Measurements from ENCODE around the gene HDAC1.
"Not testable (repeated sequence)": the region's sequence is repeated elsewhere in the genome, so short reads cannot be mapped to it uniquely, and the experiment has no call there.

HDAC1 gene

DNA sequence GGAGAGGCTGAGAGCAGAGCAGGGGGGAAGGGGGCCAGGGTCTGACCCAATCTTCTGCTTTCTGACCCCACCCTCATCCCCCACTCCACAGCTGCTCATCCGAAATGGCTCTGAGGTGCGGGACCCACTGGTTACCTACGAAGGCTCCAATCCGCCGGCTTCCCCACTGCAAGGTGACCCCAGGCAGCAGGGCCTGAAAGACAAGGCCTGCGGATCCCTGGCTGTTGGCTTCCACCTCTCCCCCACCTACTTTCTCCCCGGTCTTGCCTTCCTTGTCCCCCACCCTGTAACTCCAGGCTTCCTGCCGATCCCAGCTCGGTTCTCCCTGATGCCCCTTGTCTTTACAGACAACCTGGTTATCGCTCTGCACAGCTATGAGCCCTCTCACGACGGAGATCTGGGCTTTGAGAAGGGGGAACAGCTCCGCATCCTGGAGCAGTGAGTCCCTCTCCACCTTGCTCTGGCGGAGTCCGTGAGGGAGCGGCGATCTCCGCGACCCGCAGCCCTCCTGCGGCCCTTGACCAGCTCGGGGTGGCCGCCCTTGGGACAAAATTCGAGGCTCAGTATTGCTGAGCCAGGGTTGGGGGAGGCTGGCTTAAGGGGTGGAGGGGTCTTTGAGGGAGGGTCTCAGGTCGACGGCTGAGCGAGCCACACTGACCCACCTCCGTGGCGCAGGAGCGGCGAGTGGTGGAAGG, 17.1 kb upstream of the HDAC1 start:
- no peak for DNase-seq (ENCODE audit: low read depth, low spot score)

DNA sequence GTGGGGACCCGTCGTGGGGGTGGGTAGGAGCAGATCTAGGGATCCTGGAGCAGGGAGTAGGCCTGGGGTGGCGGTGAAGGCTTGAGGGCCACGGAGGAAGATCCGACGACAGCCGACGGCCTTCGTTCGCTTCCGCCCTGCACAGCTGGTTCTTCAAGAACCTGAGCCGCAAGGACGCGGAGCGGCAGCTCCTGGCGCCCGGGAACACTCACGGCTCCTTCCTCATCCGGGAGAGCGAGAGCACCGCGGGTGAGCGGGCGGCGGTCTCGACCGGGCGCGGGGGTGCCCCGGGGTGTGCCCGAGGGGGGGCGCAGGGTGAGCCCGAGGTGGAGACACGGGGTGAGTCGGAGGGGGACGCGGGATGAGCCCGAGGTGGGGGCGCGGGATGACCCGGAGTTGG, 16.5 kb upstream of the HDAC1 start:
- peak; percentile 27 for DNase-seq (ENCODE audit: low read depth, low spot score)

DNA sequence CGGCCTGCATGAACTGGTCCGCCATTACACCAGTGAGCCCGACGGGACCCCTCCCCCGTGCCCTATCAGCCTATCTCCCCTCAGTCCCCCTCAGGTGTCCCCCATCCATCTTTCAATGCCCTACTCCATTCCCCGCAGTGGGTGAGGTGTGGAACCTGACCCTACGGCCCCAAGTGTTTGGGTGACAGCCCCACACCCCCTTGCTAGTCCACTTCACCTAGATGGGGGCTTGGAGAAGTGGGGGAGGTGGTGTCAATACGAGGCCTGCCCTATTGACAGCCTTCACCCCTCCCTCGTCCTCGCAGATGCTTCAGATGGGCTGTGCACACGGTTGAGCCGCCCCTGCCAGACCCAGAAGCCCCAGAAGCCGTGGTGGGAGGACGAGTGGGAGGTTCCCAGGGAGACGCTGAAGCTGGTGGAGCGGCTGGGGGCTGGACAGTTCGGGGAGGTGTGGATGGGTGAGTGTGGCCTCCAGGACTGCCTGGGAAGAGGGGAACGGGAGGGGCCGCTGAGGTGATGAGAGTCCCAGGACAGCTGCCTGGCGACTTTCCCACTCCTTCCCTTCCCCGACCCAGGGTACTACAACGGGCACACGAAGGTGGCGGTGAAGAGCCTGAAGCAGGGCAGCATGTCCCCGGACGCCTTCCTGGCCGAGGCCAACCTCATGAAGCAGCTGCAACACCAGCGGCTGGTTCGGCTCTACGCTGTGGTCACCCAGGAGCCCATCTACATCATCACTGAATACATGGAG, 15.7 kb upstream of the HDAC1 start:
- DNase-seq (ENCODE audit: low read depth, low spot score), result no peak

DNA sequence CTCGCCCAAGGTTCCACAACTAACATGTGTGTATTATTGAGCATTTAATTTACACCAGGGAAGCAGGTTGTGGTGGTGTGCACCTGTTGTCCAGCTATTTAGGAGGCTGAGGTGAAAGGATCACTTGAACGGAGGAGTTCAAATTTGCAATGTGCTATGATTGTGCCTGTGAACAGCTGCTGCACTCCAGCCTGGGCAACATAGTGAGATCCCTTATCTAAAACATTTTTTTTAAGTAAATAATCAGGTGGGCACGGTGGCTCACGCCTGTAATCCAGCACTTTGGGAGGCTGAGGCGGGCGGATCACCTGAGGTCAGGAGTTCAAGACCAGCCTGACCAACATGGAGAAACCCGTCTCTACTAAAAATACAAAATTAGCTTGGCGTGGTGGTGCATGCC, 7.1 kb upstream of the HDAC1 start:
- not testable (repeated sequence) for DNase-seq (ENCODE audit: low read depth, low spot score)

DNA sequence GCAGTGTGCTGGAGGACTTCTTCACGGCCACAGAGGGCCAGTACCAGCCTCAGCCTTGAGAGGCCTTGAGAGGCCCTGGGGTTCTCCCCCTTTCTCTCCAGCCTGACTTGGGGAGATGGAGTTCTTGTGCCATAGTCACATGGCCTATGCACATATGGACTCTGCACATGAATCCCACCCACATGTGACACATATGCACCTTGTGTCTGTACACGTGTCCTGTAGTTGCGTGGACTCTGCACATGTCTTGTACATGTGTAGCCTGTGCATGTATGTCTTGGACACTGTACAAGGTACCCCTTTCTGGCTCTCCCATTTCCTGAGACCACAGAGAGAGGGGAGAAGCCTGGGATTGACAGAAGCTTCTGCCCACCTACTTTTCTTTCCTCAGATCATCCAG, 6.2 kb upstream of the HDAC1 start:
- DNase-seq (ENCODE audit: low read depth, low spot score), result no peak

DNA sequence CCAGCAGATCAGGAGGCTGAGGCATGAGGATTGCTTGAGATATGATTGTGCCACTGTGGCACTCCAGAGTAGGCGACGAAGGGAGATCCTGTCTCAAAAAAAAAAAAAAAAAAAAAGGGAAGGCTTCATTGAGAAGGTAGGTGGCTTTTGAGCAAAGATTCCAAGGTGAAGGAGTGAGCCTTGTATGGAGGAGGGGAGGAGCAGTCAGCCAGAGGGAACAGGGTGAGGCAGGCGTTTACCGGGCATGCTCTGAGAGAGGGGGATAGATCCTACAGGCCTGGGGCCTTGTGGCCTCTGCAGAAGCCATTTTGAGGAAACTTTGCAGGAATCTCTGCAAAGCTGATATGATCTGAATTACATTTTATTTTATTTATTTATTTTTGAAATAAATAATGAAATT, 5.1 kb upstream of the HDAC1 start:
- DNase-seq (ENCODE audit: low read depth, low spot score), result no peak

DNA sequence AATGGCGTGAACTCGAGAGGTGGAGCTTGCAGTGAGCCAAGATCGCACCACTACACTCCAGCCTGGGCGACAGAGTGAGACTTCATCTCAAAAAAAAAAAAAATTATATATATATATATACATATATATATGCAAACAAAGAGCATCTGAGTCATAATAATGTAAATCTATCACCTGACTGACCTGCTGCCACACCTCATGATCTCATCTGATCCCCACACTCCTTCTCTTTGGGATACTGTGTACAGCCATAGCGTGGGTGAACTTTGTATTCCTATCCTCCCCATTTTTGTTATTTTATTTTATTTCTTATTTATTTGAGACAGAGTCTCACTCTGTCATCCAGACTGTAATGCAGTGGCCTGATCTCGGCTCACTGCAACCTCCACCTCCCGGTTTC, 2.6 kb upstream of the HDAC1 start:
- no peak for DNase-seq (ENCODE audit: low read depth, low spot score)

DNA sequence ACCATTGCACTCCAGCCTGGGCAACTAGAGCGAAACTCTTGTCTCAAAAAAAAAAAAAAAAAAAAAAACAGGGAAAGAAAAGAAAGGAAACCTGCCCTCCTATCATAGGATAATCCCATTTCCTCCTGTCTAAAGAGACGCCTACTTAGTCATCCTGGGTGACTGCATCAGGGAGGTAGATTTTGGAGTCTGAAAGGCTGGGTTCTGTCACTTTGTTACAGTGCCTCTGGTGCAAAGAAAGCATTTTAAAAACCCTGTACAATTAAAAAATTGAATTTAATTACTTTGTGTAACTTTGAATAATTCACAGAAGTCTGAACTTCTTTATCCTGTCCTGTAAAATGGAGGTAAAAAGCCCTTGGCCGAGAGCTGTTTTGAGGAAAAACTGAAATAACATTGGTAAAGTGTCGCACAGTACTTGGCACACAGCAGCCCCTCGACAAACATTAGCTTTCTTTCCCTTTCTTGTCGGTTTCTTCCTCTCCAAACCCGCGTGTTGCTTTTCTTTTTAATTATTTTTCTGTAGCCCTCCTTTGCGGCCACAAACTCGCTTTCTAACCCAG, 657 bp upstream of the HDAC1 start:
- peak; percentile 29 for DNase-seq (ENCODE audit: low read depth, low spot score)

DNA sequence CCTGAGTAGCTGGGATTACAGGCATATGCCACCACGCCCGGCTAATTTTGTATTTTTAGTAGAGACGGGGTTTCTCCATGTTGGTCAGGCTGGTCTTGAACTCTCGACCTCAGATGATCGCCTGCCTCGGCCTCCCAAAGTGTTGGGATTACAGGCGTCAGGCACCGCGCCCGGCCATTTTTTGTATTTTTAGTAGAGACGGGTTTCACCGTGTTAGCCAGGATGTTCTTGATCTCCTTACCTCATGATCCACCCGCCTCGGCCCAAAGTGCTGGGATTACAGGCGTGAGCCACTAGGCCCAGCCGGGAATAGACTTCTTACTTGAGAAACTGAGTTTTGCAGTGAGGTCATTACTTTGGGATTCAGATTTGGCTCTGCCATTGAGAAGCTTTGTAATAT, 6.3 kb downstream of the HDAC1 start:
- not testable (repeated sequence) for DNase-seq (ENCODE audit: low read depth, low spot score)

DNA sequence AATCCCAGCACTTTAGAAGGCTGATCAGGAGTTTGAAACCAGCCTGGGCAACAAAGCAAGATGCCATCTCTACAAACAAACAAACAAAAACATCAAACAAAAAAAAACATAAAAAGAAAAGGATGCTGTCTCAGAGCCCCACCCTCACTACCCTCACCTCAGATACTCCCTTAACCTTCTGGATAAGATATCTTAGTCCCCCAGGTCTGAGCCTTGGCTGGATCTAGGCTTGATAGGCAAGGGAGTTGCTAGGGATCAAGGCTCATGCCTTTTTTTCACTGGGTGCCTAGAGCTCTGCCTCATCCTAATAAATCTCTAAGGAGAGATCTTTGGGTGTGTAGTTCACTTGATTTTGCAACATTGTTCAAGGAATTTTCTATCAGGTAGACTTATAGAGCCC, 7.4 kb downstream of the HDAC1 start:
- no peak for DNase-seq (ENCODE audit: low read depth, low spot score)

DNA sequence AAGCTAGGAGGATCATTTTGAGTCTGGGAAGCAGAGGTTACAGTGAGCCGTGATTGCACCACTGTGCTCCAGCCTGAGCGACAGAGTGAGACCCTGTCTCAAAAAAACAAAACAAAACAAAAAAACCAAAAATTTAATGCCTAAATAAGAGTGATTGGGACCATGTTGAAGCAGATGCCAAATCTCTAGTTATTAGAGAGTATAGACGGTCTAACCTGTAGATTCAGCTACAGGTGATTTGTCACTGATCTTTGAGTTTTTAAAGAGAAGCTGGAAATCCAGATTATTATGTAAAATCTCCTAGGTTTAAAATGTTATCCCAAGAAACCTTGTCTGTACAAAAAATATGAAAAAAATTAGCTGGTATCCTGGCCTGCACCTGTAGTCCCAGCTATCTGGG, 11.5 kb downstream of the HDAC1 start:
- DNase-seq (ENCODE audit: low read depth, low spot score), result no peak

DNA sequence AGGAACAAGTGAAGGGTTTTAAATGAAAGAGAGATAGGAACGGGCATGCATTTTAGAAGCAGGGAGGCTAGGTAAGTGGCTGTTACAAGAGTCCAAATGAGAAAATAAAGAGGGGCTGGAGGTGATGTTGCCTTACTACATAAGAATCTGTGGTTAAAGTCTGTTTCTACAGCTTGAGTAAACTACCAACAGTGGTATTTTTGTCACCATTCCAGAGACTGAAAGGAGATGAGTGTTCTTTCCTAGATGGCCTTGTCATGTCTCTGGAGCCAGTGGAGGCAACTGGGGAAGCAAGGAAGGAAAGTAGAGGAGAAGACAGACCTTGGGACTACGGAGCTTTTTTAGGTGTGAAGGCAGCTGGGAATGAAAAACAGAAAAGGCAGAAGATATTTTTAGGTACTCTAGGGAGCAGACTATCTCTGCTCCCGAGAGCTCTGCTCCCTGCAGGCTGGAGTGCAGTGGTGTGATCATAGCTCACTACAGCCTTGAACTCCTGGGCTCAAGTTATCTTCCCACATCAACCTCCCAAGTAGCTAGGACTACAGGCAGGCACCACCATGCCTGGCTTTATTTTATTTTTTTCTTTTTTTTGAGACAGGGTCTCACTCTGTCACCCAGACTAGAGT, 12.2 kb downstream of the HDAC1 start:
- peak; percentile 37 for DNase-seq (ENCODE audit: low read depth, low spot score)

DNA sequence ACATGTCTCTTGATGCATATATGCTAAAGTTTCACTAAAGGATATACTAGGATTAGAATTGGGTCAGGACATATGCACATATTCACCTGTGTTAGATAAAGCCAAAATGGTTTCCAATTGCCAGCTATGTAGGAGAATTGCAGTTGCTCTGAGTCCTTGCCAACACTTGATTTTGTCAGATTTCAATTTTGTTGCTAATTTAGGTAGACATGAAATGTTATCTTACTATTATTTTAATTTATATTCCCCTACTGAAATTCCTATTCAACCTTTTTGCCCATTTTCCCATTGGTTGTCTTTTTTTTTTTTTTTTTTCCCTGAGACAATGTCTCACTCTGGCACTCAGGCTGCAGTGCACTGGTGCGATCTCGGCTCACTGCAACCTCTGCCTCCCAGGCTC, 13.4 kb downstream of the HDAC1 start:
- DNase-seq (ENCODE audit: low read depth, low spot score), result no peak

DNA sequence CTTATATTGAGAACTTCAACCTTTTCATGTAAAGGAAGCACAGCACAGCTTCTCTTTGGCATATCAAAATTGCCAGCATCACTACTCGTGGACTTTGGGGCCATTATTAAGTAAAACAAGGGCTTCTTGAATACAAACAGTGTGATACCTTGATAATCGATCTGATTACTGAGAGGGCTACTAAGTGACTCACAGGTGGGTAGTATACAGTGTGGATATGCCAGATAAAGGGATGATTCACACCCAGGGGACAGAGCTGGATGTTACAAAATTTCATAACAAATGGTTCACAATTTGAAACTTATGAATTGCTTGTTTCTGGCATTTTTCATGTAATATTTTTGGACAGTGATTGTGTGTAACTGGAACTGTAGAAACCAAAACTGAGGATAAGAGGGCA, 15.4 kb downstream of the HDAC1 start:
- no peak for DNase-seq (ENCODE audit: low read depth, low spot score)

DNA sequence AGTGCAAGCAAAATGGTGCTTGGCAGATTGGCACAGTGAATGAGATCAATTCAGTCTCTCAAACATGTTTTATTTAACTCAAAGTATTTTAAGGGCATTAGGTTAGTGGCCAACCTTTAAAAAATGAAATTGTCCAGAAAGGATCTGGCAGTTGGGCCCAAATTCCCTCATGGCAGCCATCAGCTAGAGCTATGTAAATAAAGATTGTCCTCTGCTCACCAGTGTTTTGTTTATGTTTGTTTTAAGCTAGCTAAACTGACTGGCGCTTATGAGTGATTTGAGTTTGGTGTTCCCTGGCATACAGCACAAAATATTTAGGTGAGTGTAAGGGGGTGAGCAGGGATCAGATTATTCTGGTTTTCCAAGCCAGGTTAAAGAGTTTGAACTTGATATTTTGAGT, 18.1 kb downstream of the HDAC1 start:
- no peak for DNase-seq (ENCODE audit: low read depth, low spot score)

DNA sequence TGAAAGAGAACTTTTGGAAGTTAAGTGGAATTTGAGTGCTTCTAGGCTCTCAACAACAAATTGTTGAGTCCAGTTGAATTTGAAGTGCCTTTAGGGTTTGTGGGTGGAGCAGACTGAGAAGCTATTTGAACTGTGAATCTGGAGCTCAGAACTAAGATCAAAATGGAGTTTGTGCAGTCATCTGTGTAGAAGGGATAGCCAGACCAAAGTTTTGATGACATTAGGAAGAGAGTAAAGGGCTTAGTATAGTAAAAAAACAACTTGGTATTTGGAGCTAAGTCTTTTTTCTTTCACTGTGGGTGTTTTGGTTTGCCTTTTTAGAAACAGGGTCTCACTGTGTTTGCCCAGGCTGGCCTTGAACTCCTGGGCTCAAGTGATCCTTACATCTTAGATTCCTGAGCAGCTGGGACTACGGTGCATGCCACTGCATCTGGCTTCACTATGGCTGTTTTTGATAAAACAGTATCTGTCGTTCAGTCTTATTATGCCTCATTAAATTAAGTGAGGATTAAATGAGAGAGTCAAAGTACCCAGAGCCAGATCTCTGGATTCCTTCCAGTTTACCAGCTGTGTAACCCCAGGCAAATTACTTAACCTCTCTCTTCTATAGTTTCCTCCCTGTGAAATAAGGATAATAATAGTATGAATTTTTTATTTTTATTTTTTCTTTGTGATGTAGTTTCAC, 20.0 kb downstream of the HDAC1 start:
- no peak for DNase-seq (ENCODE audit: low read depth, low spot score)

DNA sequence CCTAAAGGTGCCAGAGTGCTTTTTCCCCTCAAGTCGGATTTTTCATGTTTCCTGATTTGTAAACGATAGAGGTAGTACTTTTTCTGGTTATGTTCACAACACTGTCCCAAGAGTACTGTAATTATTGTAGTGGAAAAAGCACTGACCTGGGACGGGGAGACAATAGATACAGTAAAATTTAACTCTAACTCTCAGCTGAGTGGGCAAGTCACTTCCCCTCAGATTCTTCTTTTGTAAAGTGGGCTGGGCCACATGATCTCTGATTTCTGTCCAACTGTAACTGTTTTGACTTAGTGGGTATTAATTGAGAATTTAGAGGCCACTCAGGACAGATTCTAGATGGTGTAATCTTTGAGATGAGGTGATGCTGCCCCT, 25.0 kb downstream of the HDAC1 start:
- no peak for DNase-seq (ENCODE audit: low read depth, low spot score)

DNA sequence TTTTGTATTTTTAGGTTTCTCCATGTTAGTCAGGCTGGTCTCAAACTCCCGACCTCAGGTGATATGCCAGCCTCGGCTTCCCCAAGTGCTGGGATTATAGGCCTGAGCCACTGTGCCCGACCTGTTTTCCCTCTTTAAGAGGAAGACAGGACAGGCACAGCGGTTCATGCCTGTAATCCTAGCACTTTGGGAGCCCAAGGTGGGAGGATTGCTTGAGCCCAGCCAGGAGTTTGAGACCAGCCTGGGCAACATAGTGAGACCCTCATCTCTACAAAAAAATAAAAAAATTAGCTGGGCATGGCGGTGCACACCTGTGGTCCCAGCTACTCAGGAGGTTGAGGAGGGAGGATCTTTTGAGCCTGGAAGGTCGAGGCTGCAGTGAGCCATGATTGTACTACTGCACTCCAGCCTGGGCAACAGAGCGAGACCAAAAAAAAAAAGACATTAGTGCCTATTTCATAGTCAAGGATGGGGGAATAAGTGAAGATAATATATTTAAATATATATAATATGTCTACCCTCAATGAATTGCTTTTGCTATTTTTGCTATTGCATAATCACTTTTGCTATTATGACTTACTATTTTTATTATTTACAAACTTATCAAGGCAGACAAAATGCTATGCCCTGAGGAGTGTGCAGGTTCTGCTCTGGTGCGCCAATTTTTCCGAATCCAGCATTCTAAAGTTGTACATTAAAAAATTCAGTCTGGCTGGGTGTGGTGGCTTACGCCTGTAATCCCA, 26.4 kb downstream of the HDAC1 start:
- DNase-seq (ENCODE audit: low read depth, low spot score), result no peak

DNA sequence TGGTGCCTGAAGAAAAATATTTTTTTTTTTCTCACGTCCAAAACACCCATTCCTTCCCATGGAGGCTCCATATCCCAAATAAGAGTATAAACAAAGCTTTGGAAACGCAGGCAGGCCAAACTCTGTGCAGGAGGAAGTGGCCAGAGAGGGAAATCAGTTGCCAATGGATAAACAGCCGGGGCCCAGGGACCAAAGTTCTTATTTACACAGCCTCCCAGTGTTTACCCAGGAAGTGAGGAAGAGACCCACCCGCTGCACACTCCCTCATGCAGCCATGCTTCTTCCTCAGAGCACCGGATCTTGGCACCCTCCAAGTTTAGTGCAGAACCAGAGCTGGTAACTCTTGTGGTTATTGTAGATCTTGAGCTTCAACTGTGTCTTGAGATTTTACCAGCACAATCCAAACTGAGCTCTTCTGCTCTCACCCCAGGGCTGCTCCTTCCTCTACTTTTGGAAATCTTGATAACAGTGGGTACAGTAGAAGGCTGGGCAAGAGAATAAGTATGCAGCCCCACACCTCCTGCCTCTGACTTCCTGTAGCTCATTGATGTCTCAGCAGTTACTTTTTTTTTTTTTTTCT, 29.9 kb downstream of the HDAC1 start:
- no peak for DNase-seq (ENCODE audit: low read depth, low spot score)

DNA sequence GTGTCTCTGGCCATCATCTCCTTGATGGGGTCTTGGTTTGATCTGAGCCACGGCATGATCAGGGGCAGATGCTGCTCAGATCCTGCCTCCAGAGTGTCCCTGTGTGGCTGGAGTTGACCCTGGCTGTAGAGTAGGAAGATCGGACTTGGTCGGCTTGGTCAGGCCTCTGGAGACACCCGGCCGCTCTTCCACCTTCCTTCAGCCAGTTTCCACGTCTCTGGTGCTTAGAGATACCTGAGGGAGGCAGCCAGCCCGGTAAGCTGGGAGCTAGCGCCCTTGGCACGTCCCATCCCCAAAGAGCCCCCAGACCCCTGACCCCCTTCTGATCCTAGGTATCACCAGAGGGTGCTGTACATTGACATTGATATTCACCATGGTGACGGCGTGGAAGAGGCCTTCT, 35.3 kb downstream of the HDAC1 start:
- DNase-seq (ENCODE audit: low read depth, low spot score), result no peak

DNA sequence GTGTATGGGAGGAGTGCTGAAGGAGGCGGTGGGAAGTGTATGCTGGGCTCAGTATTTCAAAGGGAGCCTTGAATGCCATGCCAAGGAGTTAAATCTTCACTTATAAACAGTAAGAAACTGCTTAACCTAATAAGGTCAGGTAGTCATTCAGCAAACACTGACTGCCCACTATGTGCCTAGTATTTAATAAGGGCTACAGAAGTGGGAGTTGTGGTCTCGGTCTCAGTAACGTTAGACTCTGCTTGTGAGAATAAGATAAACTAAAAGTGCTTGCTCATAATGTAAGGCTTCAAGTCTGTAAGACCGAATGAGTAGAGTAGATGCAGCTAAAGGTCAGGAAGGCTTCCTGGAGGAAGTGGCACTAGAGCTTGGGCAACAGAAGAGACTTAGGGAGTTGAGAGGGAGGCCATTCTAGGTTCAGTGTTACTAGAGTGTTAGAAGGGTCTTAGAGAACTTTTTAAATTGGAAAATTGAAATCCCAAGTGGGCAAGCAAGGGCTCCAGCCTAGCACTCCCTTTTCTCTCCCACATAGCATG, 38.1 kb downstream of the HDAC1 start:
- no peak for DNase-seq (ENCODE audit: low read depth, low spot score)

Measured in astrocyte of the hippocampus (primary cell).